GM21515 (cell line): ENCODE measurements around the gene ACOD1.

ENCODE experiments used
- ATAC-seq: cut with Tn5 transposase; IDR thresholded peaks from one replicate; pipeline ENCODE4 v1.9.1; 2021; ENCODE audit not compliant: unreplicated experiment

ACOD1 gene

GRCh38 chr13:76983676-76984075 lies 35.4 kb downstream of the ACOD1 start:
- ATAC-seq = no peak

GRCh38 chr13:76991432-76991795 lies 43.1 kb downstream of the ACOD1 start:
- peak; percentile 49 for ATAC-seq

- peak; percentile 97 for ATAC-seq
These were observed 43.7 kb downstream of the ACOD1 start, which contains the start of gene CLN5 for GRCh38 chr13:76991796-76992547. TSS of gene CLN5 (plus strand) at chr13:76992081. CDS start at chr13:76992099, 18 bp downstream.

- peak; percentile 7 for ATAC-seq
These were observed 44.3 kb downstream of the ACOD1 start for GRCh38 chr13:76992548-76993001.

- no peak for ATAC-seq
These were observed 44.7 kb downstream of the ACOD1 start for GRCh38 chr13:76993021-76993420.

GRCh38 chr13:76993473-76993872 lies 45.2 kb downstream of the ACOD1 start:
- ATAC-seq = no peak

GRCh38 chr13:76994281-76994680 lies 46.0 kb downstream of the ACOD1 start:
- no peak for ATAC-seq

GRCh38 chr13:77000475-77000874 lies 52.2 kb downstream of the ACOD1 start:
- ATAC-seq = no peak

GRCh38 chr13:77001540-77001939 lies 53.2 kb downstream of the ACOD1 start:
- ATAC-seq = no peak

- ATAC-seq = no peak
These were observed 53.8 kb downstream of the ACOD1 start for GRCh38 chr13:77001963-77002587.

- no peak for ATAC-seq
These were observed 54.4 kb downstream of the ACOD1 start for GRCh38 chr13:77002590-77003190.
